A549 (cell line): Measurements from ENCODE around the gene PKDCC. TPM values are rescaled to one million over a fixed set of nuclear protein-coding genes. Genes with fewer than 3 reads are reported as not detected.

Experiments used
- ATAC-seq, 2 experiments: fragments of 200-7000 bp in 1 of 2; fragments of >200 bp in 1 of 2; cut with Nextera tagmentation in 1 of 2; cut with Tn5 transposase in 1 of 2; 3 replicates each; pipeline versions ENCODE4 v1.8.0 to v1.9.1; 2018 to 2020; ENCODE audit warnings: mild to moderate bottlenecking in 1 of 2, moderate library complexity in 1 of 2
- CTCF ChIA-PET: fragments of 300-600 bp; sonication (Branson Sonifier 250); formaldehyde crosslinking; extraction: SDS; loops from one replicate; lab custom pipeline; 2021; ENCODE audit warnings: antibody characterized with exemption, inconsistent platforms; lab: Yijun Ruan, JAX
- POLR2A ChIA-PET: fragments of 350-600 bp; formaldehyde crosslinking; extraction: SDS; loops from one replicate; lab custom pipeline; 2021; ENCODE audit warnings: antibody characterized with exemption, inconsistent platforms; lab: Yijun Ruan, JAX
- DNase-seq, 2 experiments: peaks; one replicate each; pipeline versions ENCODE4 v3.0.0 to v3.0.0-alpha.2; 2011 to 2016; ENCODE audit warnings: low read depth in 1 of 2, low spot score in 1 of 2
- FAIRE-seq: peaks from 2 replicates; lab custom pipeline; 2011; peaks lifted over from hg19 to GRCh38; lab: Jason Lieb, UNC
- H3K27ac ChIP-seq, 2 experiments: fragments of >200 bp; sonication (Bioruptor Twin); formaldehyde crosslinking; 3 replicates each; pipeline ENCODE4 v1.5.1; 2016 to 2017
- H3K4me1 ChIP-seq: fragments of >200 bp; sonication (Bioruptor Twin); formaldehyde crosslinking; 3 replicates; pipeline ENCODE4 v1.6.1; 2016
- H3K4me2 ChIP-seq: fragments of >200 bp; sonication (Bioruptor Twin); formaldehyde crosslinking; 3 replicates; pipeline ENCODE4 v1.6.1; 2016
- H3K4me3 ChIP-seq: fragments of >200 bp; sonication (Bioruptor Twin); formaldehyde crosslinking; 3 replicates; pipeline ENCODE4 v1.5.1; 2016
- H3K9me3 ChIP-seq: fragments of >200 bp; sonication (Bioruptor Twin); formaldehyde crosslinking; 3 replicates; pipeline ENCODE4 v1.6.1; 2016
- CBX2 ChIP-seq: fragments of 200-600 bp; sonication (generic); IDR thresholded peaks from 2 replicates; pipeline ENCODE4 v1.6.1; 2016; ENCODE audit warnings: low read depth, mild to moderate bottlenecking, borderline replicate concordance
- CEBPB ChIP-seq, 2 experiments: fragments of >200 bp in 1 of 2; sonication (Bioruptor Twin) in 1 of 2; formaldehyde crosslinking in 1 of 2; IDR thresholded peaks; 2 replicates each; pipeline ENCODE4 v1.6.1; 2012 to 2016
- CHD4 ChIP-seq: fragments of 200-600 bp; sonication (generic); IDR thresholded peaks from 2 replicates; pipeline ENCODE4 v1.6.1; 2016; ENCODE audit warnings: antibody characterized with exemption, mild to moderate bottlenecking, borderline replicate concordance
- EHF ChIP-seq: fragments of 250-450 bp; sonication (Bioruptor Pico); IDR thresholded peaks from 2 replicates; pipeline ENCODE4 v1.5.0; 2020; ENCODE audit warnings: mild to moderate bottlenecking
- EHMT2 ChIP-seq: fragments of 200-600 bp; sonication (generic); IDR thresholded peaks from 2 replicates; pipeline ENCODE4 v1.6.1; 2016; ENCODE audit warnings: antibody characterized with exemption, low read depth, mild to moderate bottlenecking, moderate library complexity
- EP300 ChIP-seq, 2 experiments: fragments of >200 bp; sonication (Bioruptor Twin); formaldehyde crosslinking; IDR thresholded peaks; 2 replicates in 1 of 2; 3 replicates in 1 of 2; pipeline ENCODE4 v1.6.1; 2016 to 2017
- ESRRA ChIP-seq: fragments of 150-350 bp; IDR thresholded peaks from 2 replicates; pipeline ENCODE4 v1.6.1; 2014; ENCODE audit warnings: mild to moderate bottlenecking, low read length, borderline replicate concordance
- FOSB ChIP-seq: fragments of 250-450 bp; sonication (Bioruptor Pico); IDR thresholded peaks from 2 replicates; pipeline ENCODE4 v1.5.0; 2020; ENCODE audit warnings: mild to moderate bottlenecking, moderate library complexity
- FOXS1 ChIP-seq: fragments of 250-450 bp; sonication (Bioruptor Pico); IDR thresholded peaks from 2 replicates; pipeline ENCODE4 v1.5.0; 2020; ENCODE audit warnings: mild to moderate bottlenecking, moderate library complexity
- GATA3 ChIP-seq: IDR thresholded peaks from 2 replicates; pipeline ENCODE4 v1.6.1; 2012; ENCODE audit warnings: borderline replicate concordance
- HOXA7 ChIP-seq: fragments of 250-450 bp; sonication (Bioruptor Pico); IDR thresholded peaks from 2 replicates; pipeline ENCODE4 v1.5.0; 2020; ENCODE audit warnings: mild to moderate bottlenecking, moderate library complexity
- HOXB13 ChIP-seq: fragments of 250-450 bp; sonication (Bioruptor Pico); IDR thresholded peaks from 2 replicates; pipeline ENCODE4 v1.5.0; 2020; ENCODE audit warnings: low read depth, mild to moderate bottlenecking, moderate library complexity
- JUNB ChIP-seq: fragments of >200 bp; sonication (Bioruptor Twin); formaldehyde crosslinking; IDR thresholded peaks from 2 replicates; pipeline ENCODE4 v1.6.1; 2016
- KDM1A ChIP-seq: fragments of 200-600 bp; sonication (generic); IDR thresholded peaks from 2 replicates; pipeline ENCODE4 v1.6.1; 2016; ENCODE audit warnings: low read depth, mild to moderate bottlenecking
- MAZ ChIP-seq: fragments of 150-350 bp; IDR thresholded peaks from 2 replicates; pipeline ENCODE4 v1.6.1; 2014; ENCODE audit warnings: antibody characterized with exemption, low read depth, low read length, borderline replicate concordance
- NFE2L2 ChIP-seq: fragments of 150-350 bp; conservative IDR thresholded peaks from 2 replicates; pipeline ENCODE4 v1.6.1; 2014; ENCODE audit warnings: low read length
- NPAS2 ChIP-seq: fragments of 250-450 bp; sonication (Bioruptor Pico); IDR thresholded peaks from 2 replicates; pipeline ENCODE4 v1.8.0; 2022; ENCODE audit warnings: mild to moderate bottlenecking, moderate library complexity, borderline replicate concordance
- PHF8 ChIP-seq: fragments of 200-600 bp; sonication (generic); IDR thresholded peaks from 2 replicates; pipeline ENCODE4 v1.6.1; 2016; ENCODE audit warnings: low read depth, mild to moderate bottlenecking, antibody characterized with exemption, moderate library complexity, borderline replicate concordance
- POLR2A ChIP-seq: IDR thresholded peaks from 2 replicates; pipeline ENCODE4 v1.6.1; 2012; ENCODE audit warnings: mild to moderate bottlenecking, low read length
- POLR2AphosphoS2 ChIP-seq: conservative IDR thresholded peaks from 2 replicates; pipeline ENCODE4 v1.6.1; 2012; ENCODE audit warnings: low read length, improper control_type of control experiment, inconsistent platforms
- RAD21 ChIP-seq, 2 experiments: fragments of >200 bp in 1 of 2; sonication (Bioruptor Twin) in 1 of 2; formaldehyde crosslinking in 1 of 2; IDR thresholded peaks in 1 of 2; conservative IDR thresholded peaks in 1 of 2; 2 replicates in 1 of 2; 3 replicates in 1 of 2; pipeline ENCODE4 v1.6.1; 2012 to 2018; ENCODE audit warnings: inconsistent platforms in 1 of 2
- RNF2 ChIP-seq: fragments of 200-600 bp; sonication (generic); IDR thresholded peaks from 2 replicates; pipeline ENCODE4 v1.6.1; 2016; ENCODE audit warnings: low read depth, mild to moderate bottlenecking, antibody characterized with exemption, moderate library complexity, borderline replicate concordance
- SREBF2 ChIP-seq: fragments of 450-650 bp; IDR thresholded peaks from 2 replicates; pipeline ENCODE4 v1.6.1; 2014; ENCODE audit warnings: mild to moderate bottlenecking, moderate library complexity
- ZFP36 ChIP-seq: fragments of 450-650 bp; IDR thresholded peaks from 2 replicates; pipeline ENCODE4 v1.6.1; 2014; ENCODE audit warnings: borderline replicate concordance; ENCODE audit not compliant: partially characterized antibody
- ZNF302 ChIP-seq: fragments of 250-450 bp; sonication (Bioruptor Pico); IDR thresholded peaks from 2 replicates; pipeline ENCODE4 v1.9.0; 2021; ENCODE audit warnings: inconsistent platforms, mild to moderate bottlenecking, moderate library complexity
- ZSCAN20 ChIP-seq: fragments of 250-450 bp; sonication (Bioruptor Pico); IDR thresholded peaks from 2 replicates; pipeline ENCODE4 v1.8.0; 2022; ENCODE audit warnings: mild to moderate bottlenecking, moderate library complexity
- WGBS: methylation state at CpG from one replicate; pipeline ENCODE4 v1.1.6; 2017; ENCODE audit errors: missing lambda C conversion rate; 5-methylcytosine and 5-hydroxymethylcytosine counted together
- polyA plus RNA-seq, 4 experiments: library from polyadenylated mRNA; depleted of rRNA in 3 of 4; stranded (reverse); fragments of >200 nt; fragmentation: RNase III in 1 of 4; extraction: RNeasy Plus Mini Kit Qiagen cat#74134 plus additional on column Dnase treatment in 1 of 4; gene quantifications; 2 replicates in 3 of 4; 3 replicates in 1 of 4; pipeline ENCODE4 v1.2.3, GENCODE V29; 2011 to 2017
- TF ChIP-seq, protein P1 (sequence below): fragments of 450-650 bp; IDR thresholded peaks from 2 replicates; pipeline ENCODE4 v1.6.1; 2014; ENCODE audit warnings: antibody characterized with exemption
- TF ChIP-seq, protein P2 (sequence below): fragments of >200 bp; sonication (Bioruptor Twin); formaldehyde crosslinking; IDR thresholded peaks from 3 replicates; pipeline ENCODE4 v1.5.1; 2016
- TF ChIP-seq, protein P3 (sequence below): fragments of 250-450 bp; sonication (Bioruptor Pico); IDR thresholded peaks from 2 replicates; pipeline ENCODE4 v1.5.0; 2020; ENCODE audit warnings: low read depth, mild to moderate bottlenecking, moderate library complexity

Gene PKDCC
- polyA plus RNA-seq, 2 of the 4 experiments (the other 2 are of a cell fraction): 30.0 to 64.5 TPM

DNA sequence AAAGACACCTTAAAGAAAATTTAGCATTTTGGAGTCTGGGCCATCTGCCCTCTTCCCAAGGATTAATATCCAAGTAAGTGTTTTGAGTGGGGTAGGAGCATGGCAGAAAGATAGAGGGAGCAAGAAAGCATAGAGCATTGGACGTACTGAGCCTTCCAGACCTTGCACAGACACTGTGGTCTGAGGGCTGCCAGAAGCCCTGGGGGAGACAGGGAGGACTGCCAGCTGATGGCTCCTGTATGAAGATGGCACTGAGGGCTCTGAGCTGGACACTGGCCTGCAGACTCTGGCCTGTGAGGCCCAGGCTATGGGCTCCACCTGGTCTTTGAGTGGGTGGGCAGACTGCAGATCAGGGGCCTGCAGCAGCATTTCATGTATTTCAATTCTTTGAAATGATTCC is 2.9 kb upstream of the PKDCC start:
- no peak overlapping the region for H3K4me3 ChIP-seq
- no peaks in the 10 kb centered on the region for H3K9me3 ChIP-seq
- ATAC-seq (no peak), FAIRE-seq (no peak), DNase-seq (no peak)
- no peak overlapping the region for H3K4me2 ChIP-seq
- POLR2A ChIA-PET: no interaction called here
- peaks cover 24% of the 10 kb centered on the region for H3K4me1 ChIP-seq
- CTCF ChIA-PET: interaction anchor here (1.4 to 6.6 kb wide), 7 partner anchors 16 to 191 kb away, joined by 3 to 40 read pairs (median 10); no protein-coding TSS in a partner anchor
- H3K27ac ChIP-seq: peak overlapping the region in 1 of 2 experiments; percentile 96; a peak in 2 of 6 replicates
- no peak for TF ChIP-seq GATA3
- no peak for TF ChIP-seq RNF2
- no peak for TF ChIP-seq SREBF2
- TF ChIP-seq NPAS2 (CRISPR knock-in tag): no peak
- no peak for TF ChIP-seq HOXB13 (CRISPR knock-in tag)
- no peak for TF ChIP-seq FOXS1
- TF ChIP-seq, protein P1, sequence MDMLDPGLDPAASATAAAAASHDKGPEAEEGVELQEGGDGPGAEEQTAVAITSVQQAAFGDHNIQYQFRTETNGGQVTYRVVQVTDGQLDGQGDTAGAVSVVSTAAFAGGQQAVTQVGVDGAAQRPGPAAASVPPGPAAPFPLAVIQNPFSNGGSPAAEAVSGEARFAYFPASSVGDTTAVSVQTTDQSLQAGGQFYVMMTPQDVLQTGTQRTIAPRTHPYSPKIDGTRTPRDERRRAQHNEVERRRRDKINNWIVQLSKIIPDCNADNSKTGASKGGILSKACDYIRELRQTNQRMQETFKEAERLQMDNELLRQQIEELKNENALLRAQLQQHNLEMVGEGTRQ: no peak
- no peak for TF ChIP-seq ZFP36
- TF ChIP-seq POLR2AphosphoS2: no peak
- TF ChIP-seq ESRRA: no peak
- no peak for TF ChIP-seq EHF
- TF ChIP-seq MAZ: no peak
- no peak for TF ChIP-seq FOSB
- TF ChIP-seq CHD4: no peak
- TF ChIP-seq HOXA7 (CRISPR knock-in tag): no peak
- no peak for TF ChIP-seq CEBPB (IDR thresholded peaks at IDR 0.05)
- no peak for TF ChIP-seq KDM1A
- TF ChIP-seq ZSCAN20 (CRISPR knock-in tag): no peak
- TF ChIP-seq RAD21 (conservative IDR thresholded peaks at IDR 0.05 in 1 of 2, IDR thresholded peaks at IDR 0.05 in 1 of 2): no peak
- 86% methylated on average over 1 of the region's 1 CpG for WGBS

DNA sequence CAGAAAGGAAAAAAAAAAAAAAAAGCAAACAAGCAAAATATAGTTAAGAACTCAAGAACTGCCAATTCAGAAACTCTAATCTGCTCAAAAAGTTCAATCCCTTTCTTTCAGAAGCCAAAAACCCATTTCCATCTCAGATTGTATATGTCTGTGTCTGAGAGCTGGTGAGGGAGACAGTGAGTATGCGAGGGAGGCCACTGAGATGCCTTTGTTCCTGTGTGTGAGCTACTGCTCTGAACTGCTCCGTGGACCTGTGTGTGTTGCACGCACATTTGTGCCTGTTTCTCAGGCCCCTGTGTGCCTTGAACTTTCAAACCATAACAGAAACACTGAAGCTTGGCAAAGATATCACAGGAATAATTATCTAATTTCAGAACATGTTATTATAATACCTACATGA is 2.5 kb upstream of the PKDCC start:
- no peak overlapping the region for H3K4me3 ChIP-seq
- H3K4me2 ChIP-seq: no peak overlapping the region
- CTCF ChIA-PET: interaction anchor here (0.9 to 6.6 kb wide), 8 partner anchors 11 to 192 kb away, joined by 3 to 40 read pairs (median 8); no protein-coding TSS in a partner anchor
- POLR2A ChIA-PET: no interaction called here
- peak overlapping the region in 1 of 2 experiments; percentile 96; a peak in 3 of 6 replicates for H3K27ac ChIP-seq
- no peaks in the 10 kb centered on the region for H3K9me3 ChIP-seq
- H3K4me1 ChIP-seq: peaks cover 28% of the 10 kb centered on the region
- TF ChIP-seq POLR2A (no peak), HOXB13 (CRISPR knock-in tag) (no peak), SREBF2 (no peak), NFE2L2 (no peak), JUNB (no peak), PHF8 (no peak), EP300 (IDR thresholded peaks at IDR 0.05) (no peak), ZNF302 (no peak), CBX2 (no peak), GATA3 (no peak), EHMT2 (no peak)
- TF ChIP-seq, protein P2, sequence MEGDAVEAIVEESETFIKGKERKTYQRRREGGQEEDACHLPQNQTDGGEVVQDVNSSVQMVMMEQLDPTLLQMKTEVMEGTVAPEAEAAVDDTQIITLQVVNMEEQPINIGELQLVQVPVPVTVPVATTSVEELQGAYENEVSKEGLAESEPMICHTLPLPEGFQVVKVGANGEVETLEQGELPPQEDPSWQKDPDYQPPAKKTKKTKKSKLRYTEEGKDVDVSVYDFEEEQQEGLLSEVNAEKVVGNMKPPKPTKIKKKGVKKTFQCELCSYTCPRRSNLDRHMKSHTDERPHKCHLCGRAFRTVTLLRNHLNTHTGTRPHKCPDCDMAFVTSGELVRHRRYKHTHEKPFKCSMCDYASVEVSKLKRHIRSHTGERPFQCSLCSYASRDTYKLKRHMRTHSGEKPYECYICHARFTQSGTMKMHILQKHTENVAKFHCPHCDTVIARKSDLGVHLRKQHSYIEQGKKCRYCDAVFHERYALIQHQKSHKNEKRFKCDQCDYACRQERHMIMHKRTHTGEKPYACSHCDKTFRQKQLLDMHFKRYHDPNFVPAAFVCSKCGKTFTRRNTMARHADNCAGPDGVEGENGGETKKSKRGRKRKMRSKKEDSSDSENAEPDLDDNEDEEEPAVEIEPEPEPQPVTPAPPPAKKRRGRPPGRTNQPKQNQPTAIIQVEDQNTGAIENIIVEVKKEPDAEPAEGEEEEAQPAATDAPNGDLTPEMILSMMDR: no peak
- TF ChIP-seq, protein P3, sequence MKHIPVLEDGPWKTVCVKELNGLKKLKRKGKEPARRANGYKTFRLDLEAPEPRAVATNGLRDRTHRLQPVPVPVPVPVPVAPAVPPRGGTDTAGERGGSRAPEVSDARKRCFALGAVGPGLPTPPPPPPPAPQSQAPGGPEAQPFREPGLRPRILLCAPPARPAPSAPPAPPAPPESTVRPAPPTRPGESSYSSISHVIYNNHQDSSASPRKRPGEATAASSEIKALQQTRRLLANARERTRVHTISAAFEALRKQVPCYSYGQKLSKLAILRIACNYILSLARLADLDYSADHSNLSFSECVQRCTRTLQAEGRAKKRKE (CRISPR knock-in tag): no peak
- DNase-seq (no peak), ATAC-seq (no peak), FAIRE-seq (no peak)
- 91% methylated on average over 3 of the region's 3 CpGs for WGBS
